Caco-2 (cell line): ENCODE results near the gene IGSF3. TPM values are rescaled to one million over a fixed set of nuclear protein-coding genes. Genes with fewer than 3 reads are reported as not detected.
"Not testable (repeated sequence)": the region's sequence is repeated elsewhere in the genome, so short reads cannot be mapped to it uniquely, and the experiment has no call there.

Experiments
- BruUV-seq: library from RNA; stranded (reverse); fragments of 400-500 nt; replicated peaks from 2 replicates; lab custom pipeline; 2021; lab: Mats Ljungman, UMichigan
- CTCF ChIA-PET: fragments of 300-600 bp; sonication (Branson Sonifier 250); formaldehyde crosslinking; loops from one replicate; lab custom pipeline; 2022; ENCODE audit warnings: antibody characterized with exemption; lab: Charles Lee
- POLR2A ChIA-PET: fragments of 300-600 bp; sonication (Branson Sonifier 250); formaldehyde crosslinking; loops from one replicate; lab custom pipeline; 2022; ENCODE audit warnings: antibody characterized with exemption; lab: Charles Lee
- DNase-seq, 2 experiments: peaks; one replicate each; pipeline versions ENCODE4 v3.0.0 to v3.0.0-alpha.2; 2020 to 2022
- H3K27me3 ChIP-seq: replicated peaks from 2 replicates; pipeline ENCODE4 v1.6.0; 2011; ENCODE audit warnings: low read length; ENCODE audit not compliant: control insufficient read depth, insufficient read depth
- H3K36me3 ChIP-seq: 2 replicates; pipeline ENCODE4 v1.5.1; 2011; ENCODE audit warnings: low read length; ENCODE audit not compliant: control insufficient read depth, insufficient read depth
- H3K4me1 ChIP-seq: fragments of 250-450 bp; sonication (Bioruptor Pico); 2 replicates; pipeline ENCODE4 v1.5.1; 2020; ENCODE audit warnings: mild to moderate bottlenecking
- H3K4me3 ChIP-seq: 2 replicates; pipeline ENCODE4 v1.5.1; 2011; ENCODE audit warnings: low read depth, mild to moderate bottlenecking, control low read depth, low read length
- H3K9me3 ChIP-seq: fragments of 250-450 bp; sonication (Bioruptor Pico); 2 replicates; pipeline ENCODE4 v1.5.1; 2020; ENCODE audit warnings: mild to moderate bottlenecking, moderate library complexity
- H3K27ac Mint-ChIP-seq: one replicate; pipeline ENCODE4 v1.8.0; 2022; ENCODE audit warnings: mixed read lengths; ENCODE audit not compliant: unreplicated experiment
- H3K27me3 Mint-ChIP-seq: one replicate; pipeline ENCODE4 v1.8.0; 2022; ENCODE audit warnings: mixed read lengths; ENCODE audit not compliant: insufficient read depth, unreplicated experiment
- H3K36me3 Mint-ChIP-seq: one replicate; pipeline ENCODE4 v1.8.0; 2022; ENCODE audit warnings: mild to moderate bottlenecking, mixed read lengths; ENCODE audit not compliant: insufficient read depth, unreplicated experiment
- H3K4me1 Mint-ChIP-seq: one replicate; pipeline ENCODE4 v1.8.0; 2022; ENCODE audit warnings: low read depth, mixed read lengths; ENCODE audit not compliant: unreplicated experiment
- H3K4me3 Mint-ChIP-seq: one replicate; pipeline ENCODE4 v1.8.0; 2022; ENCODE audit warnings: mild to moderate bottlenecking, moderate library complexity, mixed read lengths; ENCODE audit not compliant: unreplicated experiment
- H3K9me3 Mint-ChIP-seq: one replicate; pipeline ENCODE4 v1.8.0; 2022; ENCODE audit warnings: mixed read lengths; ENCODE audit not compliant: unreplicated experiment
- CTCF ChIP-seq, 2 experiments: fragments of 200-600 bp in 1 of 2; IDR thresholded peaks; 1 replicate in 1 of 2; 2 replicates in 1 of 2; pipeline versions ENCODE4 v1.5.1 to v1.8.0; 2011 to 2022; ENCODE audit warnings: antibody characterized with exemption in 1 of 2, control low read depth in 1 of 2, inconsistent platforms in 1 of 2, low read depth in 1 of 2, low read length in 1 of 2, mild to moderate bottlenecking in 1 of 2, moderate library complexity in 1 of 2; ENCODE audit not compliant: insufficient read depth in 1 of 2, severe bottlenecking in 1 of 2, unreplicated experiment in 1 of 2
- intact Hi-C: fragments of 100-400 bp; cut with micrococcal nuclease; formaldehyde crosslinking; loops from one replicate; pipeline ENCODE4 v1.10.0; 2022; ENCODE audit not compliant: unreplicated experiment
- total RNA-seq: library from RNA; stranded (reverse); gene quantifications from 2 replicates; pipeline ENCODE4 v1.2.3, GENCODE V29; 2022

IGSF3 gene
- total RNA-seq, 1 experiment from 2014 or later: 24.0 TPM

GRCh38 chr1:116642311-116643280 is 24.9 kb downstream of the IGSF3 start:
- Mint-ChIP-seq H3K4me3 (peak overlapping the region; percentile 63), H3K27ac (peak overlapping the region; percentile 88), H3K36me3 (peaks cover 11% of the 10 kb centered on the region), H3K4me1 (peaks cover 48% of the 10 kb centered on the region)
- H3K4me1 ChIP-seq: peaks cover 34% of the 10 kb centered on the region
- H3K9me3 ChIP-seq, H3K36me3 ChIP-seq, H3K27me3 Mint-ChIP-seq, H3K4me3 ChIP-seq, intact Hi-C loops, H3K9me3 Mint-ChIP-seq, H3K27me3 ChIP-seq, POLR2A ChIA-PET, BruUV-seq: not testable (repeated sequence)
- CTCF ChIA-PET: interaction anchor here (0.7 to 0.8 kb wide), 2 partner anchors 25 to 30 kb away, joined by 3 read pairs; partner anchors contain the start of gene IGSF3
- DNase-seq: peak; percentile 47 to 67
- peak in 1 of 2 experiments; percentile 9 for TF ChIP-seq CTCF (IDR thresholded peaks at IDR 0.05; ENCODE audit: insufficient read depth in 1 of 2, low read depth in 1 of 2, low read length in 1 of 2, severe bottlenecking in 1 of 2, unreplicated experiment in 1 of 2)

DNA sequence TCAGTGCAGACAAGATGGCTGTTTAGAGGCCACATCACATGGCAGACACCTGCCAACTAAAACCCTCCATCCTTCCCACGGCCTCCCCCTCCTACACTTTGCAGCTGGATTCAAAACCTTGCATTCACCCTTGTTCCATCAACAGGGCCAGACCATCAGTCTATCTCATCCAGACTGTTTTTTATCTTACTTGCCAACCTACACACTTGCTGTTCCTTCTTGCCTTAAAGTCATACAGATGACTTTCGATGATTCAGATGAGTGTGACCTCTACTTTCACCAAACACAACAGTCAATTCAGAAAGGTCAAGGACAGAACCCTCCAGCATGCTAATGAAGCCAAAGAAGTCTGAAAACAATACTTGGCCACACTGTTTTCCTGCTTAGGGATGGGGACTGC is 29.9 kb downstream of the IGSF3 start:
- H3K36me3 ChIP-seq, DNase-seq, POLR2A ChIA-PET, BruUV-seq, H3K4me1 ChIP-seq, H3K27me3 ChIP-seq, H3K4me3 ChIP-seq, H3K4me3 Mint-ChIP-seq, H3K27ac Mint-ChIP-seq, CTCF ChIA-PET, H3K9me3 ChIP-seq, H3K9me3 Mint-ChIP-seq, intact Hi-C loops, H3K27me3 Mint-ChIP-seq: not testable (repeated sequence)
- peaks cover 11% of the 10 kb centered on the region for H3K36me3 Mint-ChIP-seq
- H3K4me1 Mint-ChIP-seq: peaks cover 32% of the 10 kb centered on the region

- CTCF ChIA-PET, BruUV-seq, H3K27ac Mint-ChIP-seq, DNase-seq, H3K4me3 ChIP-seq, H3K27me3 ChIP-seq, H3K9me3 Mint-ChIP-seq, intact Hi-C loops, H3K27me3 Mint-ChIP-seq, H3K9me3 ChIP-seq, POLR2A ChIA-PET, H3K36me3 ChIP-seq, H3K4me3 Mint-ChIP-seq: not testable (repeated sequence)
- peaks cover 12% of the 10 kb centered on the region for H3K4me1 ChIP-seq
- H3K4me1 Mint-ChIP-seq: peaks cover 40% of the 10 kb centered on the region
- peaks cover 11% of the 10 kb centered on the region for H3K36me3 Mint-ChIP-seq
Observed at GRCh38 chr1:116636584-116636983, 30.9 kb downstream of the IGSF3 start.

DNA sequence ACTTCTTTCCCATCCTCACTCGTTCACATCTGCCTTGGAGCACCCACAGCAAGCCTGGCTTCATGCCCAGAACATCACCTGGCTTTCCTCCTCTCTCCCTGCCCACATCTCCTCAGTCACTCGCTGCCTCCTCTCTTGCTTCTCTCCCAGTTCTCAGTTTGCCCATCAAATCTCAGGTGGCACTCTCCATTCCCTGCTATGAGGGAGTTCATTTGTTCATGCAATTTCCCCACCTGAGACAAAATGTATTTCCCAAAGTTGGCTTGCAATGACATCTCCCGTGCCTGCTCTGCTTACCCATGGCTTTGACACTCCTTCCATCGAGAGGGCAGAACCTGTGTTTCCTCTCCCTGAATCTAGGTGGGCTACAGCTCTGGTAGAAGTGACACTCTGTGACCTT is 33.1 kb downstream of the IGSF3 start:
- H3K36me3 ChIP-seq, CTCF ChIA-PET, H3K27me3 ChIP-seq, BruUV-seq, H3K4me3 Mint-ChIP-seq, intact Hi-C loops, DNase-seq, H3K4me3 ChIP-seq, POLR2A ChIA-PET, H3K9me3 Mint-ChIP-seq, H3K27me3 Mint-ChIP-seq, H3K9me3 ChIP-seq: not testable (repeated sequence)
- H3K36me3 Mint-ChIP-seq: peaks cover 14% of the 10 kb centered on the region
- H3K4me1 Mint-ChIP-seq: peaks cover 48% of the 10 kb centered on the region
- H3K4me1 ChIP-seq: peaks cover 20% of the 10 kb centered on the region
- peak overlapping the region; percentile 26 for H3K27ac Mint-ChIP-seq

DNA sequence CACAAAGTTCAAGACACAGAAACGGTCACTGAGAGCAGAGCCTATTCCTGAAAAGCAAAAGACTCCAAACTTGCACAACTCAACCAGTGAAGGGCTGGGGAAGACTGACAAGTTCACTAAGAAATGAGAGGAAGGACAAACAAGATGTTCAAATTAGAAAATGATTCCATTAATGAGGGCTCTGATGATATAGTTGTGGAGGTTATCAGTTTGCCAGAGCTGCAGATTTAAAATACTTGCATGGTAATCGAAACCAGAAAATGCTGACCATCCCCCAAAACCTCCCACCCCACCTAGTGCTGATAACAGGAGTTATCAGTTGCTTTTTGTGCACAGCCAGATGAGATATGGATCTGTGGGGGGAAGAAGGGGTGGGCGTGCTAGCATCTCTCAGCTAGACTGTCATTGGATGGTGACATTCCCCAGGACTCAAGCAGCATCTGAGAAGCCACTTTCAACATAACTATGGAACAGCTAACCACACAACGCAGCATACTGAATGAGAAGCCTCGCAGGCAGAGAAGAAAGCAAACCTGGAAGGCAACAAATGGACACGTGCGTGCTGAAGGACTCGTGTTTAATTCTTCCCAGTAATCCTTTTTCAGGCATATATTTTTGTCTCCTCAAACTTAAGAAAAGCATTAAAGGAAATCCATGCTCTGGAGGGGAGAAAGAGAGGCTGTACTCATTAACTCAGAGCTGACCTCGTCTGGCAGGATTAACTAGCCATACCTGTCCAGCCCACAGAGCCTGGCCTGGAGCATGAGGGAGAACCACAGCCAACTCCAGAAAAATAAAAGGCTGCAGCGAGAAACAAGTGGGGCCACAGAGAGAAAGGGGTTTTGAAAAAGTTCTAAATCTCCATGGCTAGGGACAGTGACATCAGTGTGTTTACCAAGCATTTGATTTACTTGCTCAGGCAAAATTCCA is 35.3 kb downstream of the IGSF3 start:
- POLR2A ChIA-PET, BruUV-seq: not testable (repeated sequence)

More for the DNA sequence above, 35.3 kb downstream of the IGSF3 start:
- H3K4me1 ChIP-seq: peaks cover 20% of the 10 kb centered on the region
- H3K27me3 ChIP-seq, H3K27me3 Mint-ChIP-seq, CTCF ChIA-PET, H3K36me3 ChIP-seq, H3K4me3 ChIP-seq, intact Hi-C loops, H3K9me3 Mint-ChIP-seq, H3K36me3 Mint-ChIP-seq, H3K9me3 ChIP-seq: not testable (repeated sequence)
- Mint-ChIP-seq H3K27ac (peak overlapping the region; percentile 73), H3K4me1 (peaks cover 35% of the 10 kb centered on the region), H3K4me3 (peak overlapping the region; percentile 53)
- DNase-seq: peak; percentile 44 to 52
